HepG2 (cell line): ENCODE data around the gene PTGR1. TPM values are rescaled to one million over a fixed set of nuclear protein-coding genes. Genes with fewer than 3 reads are reported as not detected.

ENCODE experiments used
- AHDC1 ChIP-seq: sonication (generic); formaldehyde crosslinking; IDR thresholded peaks from 2 replicates; pipeline ENCODE4 v1.5.1; 2020; ENCODE audit warnings: mild to moderate bottlenecking, missing genetic modification reagents, borderline replicate concordance
- ATM ChIP-seq: fragments of 450-650 bp; IDR thresholded peaks from 2 replicates; pipeline ENCODE4 v1.7.1; 2017; ENCODE audit warnings: mild to moderate bottlenecking, borderline replicate concordance
- CAMTA2 ChIP-seq: sonication (generic); formaldehyde crosslinking; IDR thresholded peaks from 2 replicates; pipeline ENCODE4 v1.4.0; 2020; ENCODE audit warnings: mild to moderate bottlenecking, missing genetic modification reagents, borderline replicate concordance
- CTCF ChIP-seq: sonication (generic); formaldehyde crosslinking; IDR thresholded peaks from 2 replicates; pipeline ENCODE4 v1.5.0; 2020; ENCODE audit warnings: mild to moderate bottlenecking, missing genetic modification reagents, moderate library complexity
- FOXA3 ChIP-seq: IDR thresholded peaks from 2 replicates; pipeline ENCODE4 v1.6.1; 2016; ENCODE audit warnings: missing genetic modification reagents, missing compliant biosample characterization
- FOXM1 ChIP-seq: sonication (generic); formaldehyde crosslinking; IDR thresholded peaks from 2 replicates; pipeline ENCODE4 v1.5.0; 2020; ENCODE audit warnings: missing genetic modification reagents
- HMGXB4 ChIP-seq, 2 experiments: sonication (generic) in 1 of 2; formaldehyde crosslinking in 1 of 2; IDR thresholded peaks; 2 replicates each; pipeline versions ENCODE4 v1.4.0 to v1.6.1; 2018 to 2020; ENCODE audit warnings: missing genetic modification reagents in 2 of 2, borderline replicate concordance in 1 of 2, low read depth in 1 of 2, mild to moderate bottlenecking in 1 of 2, missing biosample characterization in 1 of 2
- HNRNPLL ChIP-seq: fragments of 200-400 bp; formaldehyde crosslinking; IDR thresholded peaks from 2 replicates; pipeline ENCODE4 v1.6.1; 2017; ENCODE audit warnings: mild to moderate bottlenecking, low read depth, low read length; ENCODE audit not compliant: poor library complexity, severe bottlenecking
- NFYC ChIP-seq: IDR thresholded peaks from 2 replicates; pipeline ENCODE4 v1.6.1; 2016; ENCODE audit warnings: missing genetic modification reagents, missing compliant biosample characterization
- POGK ChIP-seq: sonication (generic); formaldehyde crosslinking; conservative IDR thresholded peaks from 2 replicates; pipeline ENCODE4 v1.8.0; 2022; ENCODE audit warnings: mild to moderate bottlenecking, moderate library complexity, missing genetic modification reagents
- RBM22 ChIP-seq: fragments of 200-400 bp; formaldehyde crosslinking; optimal IDR thresholded peaks from 2 replicates; pipeline ENCODE3; 2017; ENCODE audit warnings: mild to moderate bottlenecking, low read length, moderate library complexity
- SUZ12 ChIP-seq: fragments of 150-350 bp; IDR thresholded peaks from 2 replicates; pipeline ENCODE4 v1.6.1; 2014; ENCODE audit warnings: low read depth, low read length
- ZNF20 ChIP-seq: sonication (generic); formaldehyde crosslinking; IDR thresholded peaks from 2 replicates; pipeline ENCODE4 v1.4.0; 2020; ENCODE audit warnings: mild to moderate bottlenecking, moderate library complexity, missing genetic modification reagents
- ZNF496 ChIP-seq: sonication (generic); formaldehyde crosslinking; IDR thresholded peaks from 2 replicates; pipeline ENCODE4 v1.8.1; 2023; ENCODE audit warnings: mild to moderate bottlenecking, moderate library complexity, missing genetic modification reagents; ENCODE audit not compliant: insufficient replicate concordance
- ZNF556 ChIP-seq: sonication (generic); formaldehyde crosslinking; IDR thresholded peaks from 2 replicates; pipeline ENCODE4 v1.4.0; 2020; ENCODE audit warnings: mild to moderate bottlenecking, missing genetic modification reagents, borderline replicate concordance
- ZNF674 ChIP-seq: sonication (generic); formaldehyde crosslinking; IDR thresholded peaks from 2 replicates; pipeline ENCODE4 v1.5.0; 2020; ENCODE audit warnings: low read depth, mild to moderate bottlenecking, missing genetic modification reagents
- polyA plus RNA-seq, 8 experiments: library from polyadenylated mRNA; depleted of rRNA in 3 of 8; stranded (reverse) in 7 of 8; unstranded in 1 of 8; fragments of >200 nt; fragmentation: Illumina TruSeq in 4 of 8; extraction: Trizol in 4 of 8; gene quantifications; 2 replicates each; pipeline versions ENCODE4 v1.2.1 to v1.2.3, GENCODE V29; 2011 to 2016; ENCODE audit warnings: low read depth in 4 of 8, missing spikeins in 1 of 8, mixed read lengths in 1 of 8; ENCODE audit not compliant: insufficient read depth in 1 of 8
- total RNA-seq, 5 experiments: library from RNA; depleted of rRNA; stranded (reverse); fragments of >200 nt; fragmentation: Illumina TruSeq; extraction: Trizol; gene quantifications; 2 replicates each; pipeline ENCODE4 v1.2.3, GENCODE V29; 2016; ENCODE audit warnings: low read depth in 1 of 5

The PTGR1 gene
- total and polyA plus RNA-seq, 2 of the 13 experiments (the other 11 are each of a cell fraction or from before 2014, with no cell fraction given): 6.0 to 15.8 TPM

GRCh38 chr9:111631214-111631971, 31.9 kb upstream of the PTGR1 start, which contains the start of gene DNAJC25 (continued):
- TF ChIP-seq CTCF (CRISPR knock-in tag) (peak; percentile 1; the same call in 1 of the 2 replicates), FOXA3 (CRISPR knock-in tag) (no peak; the same call in none of the 2 replicates), ZNF20 (CRISPR knock-in tag) (no peak), NFYC (CRISPR knock-in tag) (no peak; the same call in 1 of the 2 replicates), ZNF556 (CRISPR knock-in tag) (peak; percentile 92), POGK (peak; percentile 93), AHDC1 (CRISPR knock-in tag) (no peak), ZNF496 (CRISPR knock-in tag) (no peak), ATM (no peak), RBM22 (no peak), CAMTA2 (CRISPR knock-in tag) (0 out of 2 replicates have a peak, but pooled peaks have one; percentile 41), FOXM1 (CRISPR knock-in tag) (no peak), HNRNPLL (peak; percentile 27), HMGXB4 (CRISPR knock-in tag; IDR thresholded peaks at IDR 0.05; ENCODE audit: borderline replicate concordance in 1 of 2, low read depth in 1 of 2) (peak; percentile 80 to 96; a peak in 3 of 4 replicates), ZNF674 (CRISPR knock-in tag) (no peak), SUZ12 (no peak)
